ENCODE results near the gene LRRC18. TPM values are rescaled to one million over a fixed set of nuclear protein-coding genes. Genes with fewer than 3 reads are reported as not detected.

Gene LRRC18
- polyA plus RNA-seq, 6 donors from 2014 or later: 0.35 to 2.0 (median 1.1) TPM; not detected in 1

DNA sequence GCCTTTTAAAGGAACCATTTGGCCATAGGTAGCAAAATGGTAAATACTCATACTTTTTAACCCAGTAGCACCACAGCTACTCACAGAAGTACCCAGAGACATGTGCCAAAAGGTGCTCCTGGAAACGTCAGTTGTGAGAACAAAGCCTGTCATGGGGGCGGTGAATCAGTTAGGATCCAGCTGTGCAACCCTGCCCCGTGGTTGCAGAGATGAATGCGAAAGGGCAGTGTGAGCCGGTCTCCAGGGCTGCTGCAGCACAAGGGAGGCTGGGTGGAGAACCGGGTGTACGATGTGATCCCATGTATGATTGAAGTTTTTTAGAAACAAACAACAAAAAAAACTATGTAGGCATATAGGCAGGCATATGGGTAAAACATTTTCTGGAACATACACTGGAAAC is 1.3 kb upstream of the LRRC18 start:
- ATAC-seq (ENCODE audit: low read depth in 2 of 2): no peak
- Mint-ChIP-seq H3K27ac (peak overlapping the region in 2 of 6 donors; percentile 36 to 72), H3K27me3 (no peaks in the 10 kb centered on the region), H3K4me1 (peaks cover 0 to 4% (median 0%) of the 10 kb centered on the region in 3 donors), H3K4me3 (no peak overlapping the region), H3K9me3 (no peaks in the 10 kb centered on the region), H3K36me3 (peaks cover 11 to 15% of the 10 kb centered on the region in 2 donors)
- no peak for DNase-seq

DNA sequence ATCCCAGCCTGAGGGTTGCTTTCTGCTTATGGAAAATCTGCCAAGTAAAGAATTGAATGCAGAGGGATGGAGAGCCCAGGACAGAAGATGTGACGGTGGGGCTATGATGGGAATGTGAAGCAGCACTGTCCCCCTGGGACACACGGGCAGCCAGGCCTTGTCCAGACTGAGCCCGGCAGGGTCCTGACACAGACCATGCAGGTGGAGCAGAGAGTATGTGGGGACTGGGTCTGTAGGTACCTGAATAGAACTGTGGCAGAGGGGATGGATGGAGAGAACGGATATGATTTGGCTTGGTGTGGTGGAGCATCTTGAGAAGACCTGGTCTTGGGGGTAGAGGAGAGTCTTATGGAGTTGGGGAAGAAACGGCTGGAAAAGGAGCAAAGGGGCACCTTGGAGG is 732 bp upstream of the LRRC18 start:
- DNase-seq: no peak
- H3K27ac Mint-ChIP-seq: peak overlapping the region in 1 of 6 donors; percentile 15
- H3K4me1 Mint-ChIP-seq: peaks cover 0 to 4% (median 0%) of the 10 kb centered on the region in 3 donors
- ATAC-seq (ENCODE audit: low read depth in 2 of 2): no peak
- H3K36me3 Mint-ChIP-seq: peaks cover 11 to 15% of the 10 kb centered on the region in 2 donors
- no peaks in the 10 kb centered on the region for H3K9me3 Mint-ChIP-seq
- H3K4me3 Mint-ChIP-seq: no peak overlapping the region
- H3K27me3 Mint-ChIP-seq: no peaks in the 10 kb centered on the region

- no peaks in the 10 kb centered on the region for H3K27me3 Mint-ChIP-seq
- peak overlapping the region in 4 of 6 donors; percentile 34 to 90 (median 48) for H3K27ac Mint-ChIP-seq
- DNase-seq (no peak), ATAC-seq (ENCODE audit: low read depth in 2 of 2) (no peak)
- peak overlapping the region in 1 of 8 donors; percentile 31 for H3K4me3 Mint-ChIP-seq
- peaks cover 0 to 6% (median 4%) of the 10 kb centered on the region in 3 donors for H3K4me1 Mint-ChIP-seq
- peaks cover 9 to 13% of the 10 kb centered on the region in 2 donors for H3K36me3 Mint-ChIP-seq
- no peaks in the 10 kb centered on the region for H3K9me3 Mint-ChIP-seq
Measured at GRCh38 chr10:48938990-48939536, 577 bp downstream of the LRRC18 start.

GRCh38 chr10:48938281-48938680 is 1.4 kb downstream of the LRRC18 start:
- Mint-ChIP-seq H3K36me3 (peaks cover 9 to 13% of the 10 kb centered on the region in 2 donors), H3K9me3 (no peaks in the 10 kb centered on the region)
- no peak for DNase-seq

GRCh38 chr10:48937796-48938195 is 1.8 kb downstream of the LRRC18 start:
- DNase-seq (no peak), ATAC-seq (ENCODE audit: low read depth in 2 of 2) (no peak)
- Mint-ChIP-seq H3K27me3 (no peaks in the 10 kb centered on the region), H3K27ac (peak overlapping the region in 1 of 6 donors; percentile 67), H3K36me3 (peaks cover 13% of the 10 kb centered on the region in 2 donors), H3K4me3 (peak overlapping the region in 1 of 8 donors; percentile 38), H3K4me1 (peaks cover 0 to 9% (median 5%) of the 10 kb centered on the region in 3 donors), H3K9me3 (no peaks in the 10 kb centered on the region)

More at GRCh38 chr10:48938281-48938680, 1.4 kb downstream of the LRRC18 start:
- Mint-ChIP-seq H3K27ac (peak overlapping the region in 3 of 6 donors; percentile 19 to 70 (median 34)), H3K4me3 (no peak overlapping the region), H3K4me1 (peaks cover 0 to 6% (median 4%) of the 10 kb centered on the region in 3 donors), H3K27me3 (no peaks in the 10 kb centered on the region)
- ATAC-seq (ENCODE audit: low read depth in 2 of 2): no peak

GRCh38 chr10:48935577-48935976 is 4.1 kb downstream of the LRRC18 start:
- Mint-ChIP-seq H3K9me3 (no peaks in the 10 kb centered on the region), H3K27me3 (no peaks in the 10 kb centered on the region), H3K36me3 (peaks cover 12 to 16% of the 10 kb centered on the region in 2 donors), H3K4me3 (no peak overlapping the region), H3K4me1 (peaks cover 0 to 18% (median 9%) of the 10 kb centered on the region in 3 donors), H3K27ac (peak overlapping the region in 2 of 6 donors; percentile 23 to 41)
- no peak for ATAC-seq (ENCODE audit: low read depth in 2 of 2)
- DNase-seq: no peak

DNA sequence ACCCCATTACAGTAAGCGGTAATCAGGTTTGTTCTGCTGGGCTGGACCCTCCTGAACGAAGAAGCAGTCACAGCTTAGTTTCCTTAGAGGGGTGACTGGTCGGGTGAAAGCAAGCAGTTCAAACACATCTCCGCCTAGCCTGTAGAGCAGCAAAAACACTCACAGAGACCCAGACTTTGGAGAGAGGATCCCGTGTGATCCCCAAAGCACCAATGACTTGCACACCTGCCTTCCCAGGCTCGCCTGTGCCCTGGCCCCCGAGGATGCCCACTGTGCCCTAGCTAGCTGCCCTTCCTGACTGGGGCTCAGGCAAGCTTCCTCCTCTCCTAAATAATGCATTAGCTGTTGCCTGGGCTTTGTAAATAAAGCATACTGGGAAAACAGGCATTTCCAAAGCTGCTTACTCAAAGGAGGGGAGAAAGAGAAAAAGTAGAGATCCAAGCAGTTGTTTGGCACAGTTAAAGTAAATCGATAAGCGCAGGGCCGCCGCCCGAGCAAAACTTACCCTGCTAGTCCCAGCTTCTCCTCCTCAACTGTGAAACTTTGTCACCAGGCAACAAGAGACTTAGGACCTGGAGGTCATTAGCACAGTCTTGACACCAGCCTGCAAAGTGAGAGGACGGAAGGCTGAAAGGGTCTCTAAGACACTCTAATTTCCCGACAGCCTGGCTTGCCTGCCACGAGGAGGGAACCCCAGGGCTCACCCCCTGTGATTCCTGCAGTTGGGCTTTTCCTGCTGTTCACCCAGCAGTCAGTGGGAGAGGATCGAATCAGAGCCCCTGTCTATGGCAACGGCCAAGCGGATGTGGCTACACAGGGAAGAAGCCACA is 4.8 kb downstream of the LRRC18 start:
- H3K36me3 Mint-ChIP-seq: peaks cover 7 to 10% of the 10 kb centered on the region in 2 donors
- DNase-seq (no peak), ATAC-seq (ENCODE audit: low read depth in 2 of 2) (no peak)
- H3K27ac Mint-ChIP-seq: peak overlapping the region; percentile 16 to 72 (median 46)
- H3K4me3 Mint-ChIP-seq: no peak overlapping the region
- no peaks in the 10 kb centered on the region for H3K27me3 Mint-ChIP-seq
- H3K9me3 Mint-ChIP-seq: no peaks in the 10 kb centered on the region
- H3K4me1 Mint-ChIP-seq: peaks cover 2 to 18% (median 5%) of the 10 kb centered on the region in 3 donors

- no peak overlapping the region for H3K4me3 Mint-ChIP-seq
- H3K27ac Mint-ChIP-seq: peak overlapping the region in 2 of 6 donors; percentile 24 to 90
- H3K36me3 Mint-ChIP-seq: peaks cover 7 to 18% of the 10 kb centered on the region in 2 donors
- H3K9me3 Mint-ChIP-seq: no peaks in the 10 kb centered on the region
- no peaks in the 10 kb centered on the region for H3K27me3 Mint-ChIP-seq
- DNase-seq (no peak), ATAC-seq (ENCODE audit: low read depth in 2 of 2) (no peak)
- peaks cover 2 to 18% (median 15%) of the 10 kb centered on the region in 3 donors for H3K4me1 Mint-ChIP-seq
Measured at GRCh38 chr10:48932831-48933664, 6.6 kb downstream of the LRRC18 start.

DNA sequence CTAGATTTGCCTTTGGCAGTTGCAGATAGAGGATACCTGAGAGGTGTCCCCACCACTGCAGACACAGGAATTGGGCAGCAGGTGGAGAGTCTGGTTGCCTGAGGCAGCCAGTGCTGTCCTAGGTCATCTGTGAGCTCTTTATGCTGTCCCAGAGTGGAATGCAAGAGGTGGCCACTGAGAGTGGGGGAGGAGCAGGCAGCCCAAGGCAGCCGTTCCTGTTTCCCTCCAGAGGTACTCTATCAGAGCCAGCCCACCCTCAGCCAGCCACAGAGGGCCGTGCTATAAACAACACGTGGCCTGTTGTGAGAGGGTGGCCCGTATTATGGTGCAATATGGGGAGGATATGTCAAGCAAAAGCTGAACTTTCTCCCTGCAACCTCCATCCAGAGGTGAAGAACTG is 8.5 kb downstream of the LRRC18 start:
- Mint-ChIP-seq H3K9me3 (no peaks in the 10 kb centered on the region), H3K4me3 (peak overlapping the region in 1 of 8 donors; percentile 4), H3K36me3 (peaks cover 7 to 18% of the 10 kb centered on the region in 2 donors), H3K4me1 (peaks cover 2 to 18% (median 15%) of the 10 kb centered on the region in 3 donors), H3K27me3 (no peaks in the 10 kb centered on the region), H3K27ac (peak overlapping the region in 2 of 6 donors; percentile 42 to 47)
- DNase-seq (no peak), ATAC-seq (ENCODE audit: low read depth in 2 of 2) (no peak)

DNA sequence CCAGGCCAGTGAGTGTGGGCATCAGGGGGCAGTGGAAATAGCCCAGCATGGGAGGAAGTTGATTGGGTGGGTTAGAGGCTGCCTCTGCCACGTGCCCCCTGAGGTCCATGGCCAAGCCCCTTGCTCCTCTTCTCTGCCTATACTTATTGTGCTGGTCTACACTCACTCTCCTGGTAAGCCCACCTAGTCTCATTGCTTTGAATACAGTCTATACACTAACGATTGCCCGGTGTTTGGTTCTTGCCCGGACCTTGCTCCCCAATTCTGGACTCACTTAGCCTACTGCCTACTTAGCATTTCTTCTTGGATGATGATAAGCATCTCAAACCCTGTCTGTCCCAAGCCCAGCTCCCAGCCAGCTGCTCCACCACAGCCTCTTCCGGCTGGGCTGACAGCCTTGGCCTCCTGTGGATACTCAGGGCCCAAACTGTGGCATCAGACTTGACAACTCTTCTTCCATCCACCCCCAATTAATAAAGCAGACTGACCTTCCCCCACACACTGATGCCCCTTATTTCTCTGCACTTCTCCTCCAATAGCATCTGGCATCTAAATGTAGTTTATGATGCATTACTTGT is 10.1 kb downstream of the LRRC18 start:
- H3K4me1 Mint-ChIP-seq: peaks cover 2 to 19% (median 15%) of the 10 kb centered on the region in 3 donors
- no peaks in the 10 kb centered on the region for H3K9me3 Mint-ChIP-seq
- H3K27me3 Mint-ChIP-seq: no peaks in the 10 kb centered on the region
- peak overlapping the region in 4 of 6 donors; percentile 16 to 89 (median 30) for H3K27ac Mint-ChIP-seq
- DNase-seq (no peak), ATAC-seq (ENCODE audit: low read depth in 2 of 2) (no peak)
- no peak overlapping the region for H3K4me3 Mint-ChIP-seq
- peaks cover 7 to 18% of the 10 kb centered on the region in 2 donors for H3K36me3 Mint-ChIP-seq

- H3K27me3 Mint-ChIP-seq: no peaks in the 10 kb centered on the region
- H3K4me1 Mint-ChIP-seq: peaks cover 2 to 10% (median 7%) of the 10 kb centered on the region in 3 donors
- no peak for DNase-seq
- no peak overlapping the region for H3K4me3 Mint-ChIP-seq
- ATAC-seq (ENCODE audit: low read depth in 2 of 2): no peak
- peaks cover 0 to 8% of the 10 kb centered on the region in 2 donors for H3K36me3 Mint-ChIP-seq
- H3K9me3 Mint-ChIP-seq: no peaks in the 10 kb centered on the region
- peak overlapping the region in 1 of 6 donors; percentile 42 for H3K27ac Mint-ChIP-seq
Measured at GRCh38 chr10:48926764-48927540, 12.7 kb downstream of the LRRC18 start.

GRCh38 chr10:48926255-48926654 is 13.4 kb downstream of the LRRC18 start:
- H3K4me1 Mint-ChIP-seq: peaks cover 2 to 10% (median 6%) of the 10 kb centered on the region in 3 donors
- peak overlapping the region in 1 of 6 donors; percentile 42 for H3K27ac Mint-ChIP-seq
- no peak for DNase-seq
- no peaks in the 10 kb centered on the region for H3K9me3 Mint-ChIP-seq
- H3K4me3 Mint-ChIP-seq: no peak overlapping the region
- H3K27me3 Mint-ChIP-seq: no peaks in the 10 kb centered on the region
- peaks cover 0 to 8% of the 10 kb centered on the region in 2 donors for H3K36me3 Mint-ChIP-seq
- no peak for ATAC-seq (ENCODE audit: low read depth in 2 of 2)

Data from naive B cell (primary cell).